Tibial artery (tissue), 4 donors: ENCODE data around the gene ADRA1B.
A peak's percentile ranks its signal among the peaks of the same experiment; 100 is the strongest.

Experiments
- DNase-seq, 2 donors: peaks; one replicate each; pipeline ENCODE4 v3.0.0-alpha.2; 2019
- H3K27ac ChIP-seq, 2 donors: fragments of 200-600 bp; sonication (generic) in 1 of 2; 1 replicate in 1 of 2; 2 replicates in 1 of 2; pipeline ENCODE4 v1.5.1; 2018 to 2019; ENCODE audit warnings: mild to moderate bottlenecking in 1 of 2
- H3K27me3 ChIP-seq, 2 donors: fragments of 200-600 bp; sonication (generic) in 1 of 2; one replicate each; pipeline versions ENCODE4 v1.5.1 to v1.6.0; 2016 to 2019
- H3K36me3 ChIP-seq, 3 donors: fragments of 200-600 bp; sonication (generic) in 2 of 3; one replicate each; pipeline ENCODE4 v1.5.1; 2016 to 2019; ENCODE audit warnings: mild to moderate bottlenecking in 2 of 3
- H3K4me1 ChIP-seq, 4 donors: fragments of 200-600 bp; sonication (generic) in 2 of 4; 1 replicate in 3 of 4; 2 replicates in 1 of 4; pipeline ENCODE4 v1.5.1; 2016 to 2019
- H3K4me3 ChIP-seq, 2 donors: fragments of 200-600 bp; sonication (generic) in 1 of 2; 1 replicate in 1 of 2; 2 replicates in 1 of 2; pipeline ENCODE4 v1.5.1; 2018 to 2019; ENCODE audit warnings: mild to moderate bottlenecking in 2 of 2
- H3K9me3 ChIP-seq, 3 donors: fragments of 200-600 bp; sonication (generic) in 1 of 3; one replicate each; pipeline ENCODE4 v1.5.1; 2016 to 2019
- intact Hi-C: fragments of 100-400 bp; cut with DNase I; formaldehyde crosslinking; loops from one replicate; pipeline ENCODE4 v1.15.0; 2023; ENCODE audit warnings: low total_unique reads
- TF ChIP-seq, protein P1 (sequence below), 2 experiments: fragments of 200-600 bp in 1 of 2; fragments of 450-650 bp in 1 of 2; IDR thresholded peaks; one replicate each; pipeline ENCODE4 v1.5.1; 2017 to 2019; ENCODE audit warnings: antibody characterized with exemption in 2 of 2, mild to moderate bottlenecking in 1 of 2, moderate library complexity in 1 of 2

The ADRA1B gene

DNA sequence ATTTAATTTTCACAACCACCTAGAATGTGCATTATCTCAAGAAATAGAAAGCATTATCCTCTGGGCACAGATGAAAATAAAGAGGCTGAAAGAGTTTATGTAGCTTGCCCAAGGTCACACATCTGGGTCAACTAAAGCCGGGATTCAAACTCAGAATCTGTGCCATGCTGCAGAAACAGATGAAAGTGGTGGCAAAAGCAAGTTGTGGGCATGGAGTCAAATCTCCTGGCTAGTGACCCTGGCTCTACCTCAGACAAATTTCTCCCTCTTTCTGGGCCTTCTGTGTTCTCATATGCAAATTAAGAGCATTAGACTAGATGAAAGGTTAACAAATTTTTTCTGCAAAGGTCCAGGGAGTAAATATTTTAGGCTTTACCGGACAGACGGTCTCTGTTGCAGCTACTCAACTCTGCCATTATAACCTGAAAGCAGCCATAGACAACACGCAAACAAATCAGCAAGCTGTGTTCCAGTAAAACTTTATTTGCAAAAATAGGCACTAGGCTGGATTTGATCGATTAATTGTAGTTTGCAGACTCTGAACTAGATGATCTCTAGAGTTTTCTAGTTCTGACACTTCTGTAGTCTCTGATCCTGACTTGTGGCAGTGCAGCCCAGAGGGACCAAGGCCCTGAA is 6.0 kb upstream of the ADRA1B start:
- no peaks in the 10 kb centered on the region for H3K36me3 ChIP-seq
- no peaks in the 10 kb centered on the region for H3K9me3 ChIP-seq
- no peaks in the 10 kb centered on the region for H3K27me3 ChIP-seq
- intact Hi-C loops: loop anchor here (10.0 kb wide), 1 partner anchor 54 kb away; no protein-coding TSS in a partner anchor
- H3K4me1 ChIP-seq: peaks cover 0 to 94% (median 40%) of the 10 kb centered on the region in 4 donors
- TF ChIP-seq, protein P1, sequence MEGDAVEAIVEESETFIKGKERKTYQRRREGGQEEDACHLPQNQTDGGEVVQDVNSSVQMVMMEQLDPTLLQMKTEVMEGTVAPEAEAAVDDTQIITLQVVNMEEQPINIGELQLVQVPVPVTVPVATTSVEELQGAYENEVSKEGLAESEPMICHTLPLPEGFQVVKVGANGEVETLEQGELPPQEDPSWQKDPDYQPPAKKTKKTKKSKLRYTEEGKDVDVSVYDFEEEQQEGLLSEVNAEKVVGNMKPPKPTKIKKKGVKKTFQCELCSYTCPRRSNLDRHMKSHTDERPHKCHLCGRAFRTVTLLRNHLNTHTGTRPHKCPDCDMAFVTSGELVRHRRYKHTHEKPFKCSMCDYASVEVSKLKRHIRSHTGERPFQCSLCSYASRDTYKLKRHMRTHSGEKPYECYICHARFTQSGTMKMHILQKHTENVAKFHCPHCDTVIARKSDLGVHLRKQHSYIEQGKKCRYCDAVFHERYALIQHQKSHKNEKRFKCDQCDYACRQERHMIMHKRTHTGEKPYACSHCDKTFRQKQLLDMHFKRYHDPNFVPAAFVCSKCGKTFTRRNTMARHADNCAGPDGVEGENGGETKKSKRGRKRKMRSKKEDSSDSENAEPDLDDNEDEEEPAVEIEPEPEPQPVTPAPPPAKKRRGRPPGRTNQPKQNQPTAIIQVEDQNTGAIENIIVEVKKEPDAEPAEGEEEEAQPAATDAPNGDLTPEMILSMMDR (IDR thresholded peaks at IDR 0.05): no peak
- no peak overlapping the region for H3K4me3 ChIP-seq
- no peak for DNase-seq
- peak overlapping the region in 1 of 2 donors; percentile 76 for H3K27ac ChIP-seq

DNA sequence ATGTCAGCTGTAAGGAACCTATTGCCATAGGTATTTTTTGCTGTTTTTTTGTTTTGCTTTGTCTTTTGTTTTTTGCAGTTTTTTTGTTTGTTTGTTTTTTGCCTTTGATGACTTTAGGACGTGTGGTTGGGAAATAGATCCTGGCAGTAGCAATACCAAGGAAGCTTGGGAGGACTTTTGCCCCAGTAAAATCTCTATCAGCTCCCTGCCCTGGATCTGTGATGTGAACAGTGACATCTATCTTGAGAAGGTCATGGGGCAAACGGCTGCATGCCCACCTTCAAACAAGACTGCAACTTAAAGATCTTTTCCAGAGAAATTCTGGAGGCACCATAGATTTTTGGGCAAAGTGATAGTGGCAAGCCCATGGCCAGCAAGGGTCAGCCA is 5.4 kb upstream of the ADRA1B start:
- Histone ChIP-seq H3K27me3 (no peaks in the 10 kb centered on the region), H3K4me1 (peaks cover 0 to 95% (median 42%) of the 10 kb centered on the region in 4 donors), H3K36me3 (no peaks in the 10 kb centered on the region), H3K9me3 (no peaks in the 10 kb centered on the region), H3K4me3 (no peak overlapping the region), H3K27ac (peak overlapping the region; percentile 76 to 91)
- DNase-seq: no peak
- intact Hi-C loops: loop anchor here (10.0 kb wide), 1 partner anchor 54 kb away; no protein-coding TSS in a partner anchor
- TF ChIP-seq, protein P1 (IDR thresholded peaks at IDR 0.05): no peak

DNA sequence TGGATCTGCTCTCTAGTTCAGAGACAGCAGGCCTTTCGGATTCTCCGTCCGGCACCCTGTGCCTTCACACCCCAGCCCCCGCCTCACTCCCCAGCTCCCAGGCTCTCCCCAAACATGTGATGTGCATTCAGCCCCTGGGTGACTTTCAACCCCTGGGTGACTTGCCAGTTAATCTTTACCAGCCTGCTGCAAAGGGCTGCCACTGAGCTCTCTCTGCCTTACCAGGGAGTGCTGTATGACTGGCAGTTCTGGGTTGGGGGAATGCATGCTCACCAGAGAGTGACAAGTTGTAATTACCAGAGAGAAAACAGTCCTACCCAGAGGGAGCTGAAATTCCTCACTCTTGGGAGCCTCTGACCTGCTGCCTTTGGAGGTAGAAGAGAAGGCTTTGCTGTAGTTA is 4.9 kb upstream of the ADRA1B start:
- intact Hi-C loops: loop anchor here (10.0 kb wide), 1 partner anchor 53 kb away; no protein-coding TSS in a partner anchor
- no peak for DNase-seq
- peak overlapping the region; percentile 76 to 91 for H3K27ac ChIP-seq

DNA sequence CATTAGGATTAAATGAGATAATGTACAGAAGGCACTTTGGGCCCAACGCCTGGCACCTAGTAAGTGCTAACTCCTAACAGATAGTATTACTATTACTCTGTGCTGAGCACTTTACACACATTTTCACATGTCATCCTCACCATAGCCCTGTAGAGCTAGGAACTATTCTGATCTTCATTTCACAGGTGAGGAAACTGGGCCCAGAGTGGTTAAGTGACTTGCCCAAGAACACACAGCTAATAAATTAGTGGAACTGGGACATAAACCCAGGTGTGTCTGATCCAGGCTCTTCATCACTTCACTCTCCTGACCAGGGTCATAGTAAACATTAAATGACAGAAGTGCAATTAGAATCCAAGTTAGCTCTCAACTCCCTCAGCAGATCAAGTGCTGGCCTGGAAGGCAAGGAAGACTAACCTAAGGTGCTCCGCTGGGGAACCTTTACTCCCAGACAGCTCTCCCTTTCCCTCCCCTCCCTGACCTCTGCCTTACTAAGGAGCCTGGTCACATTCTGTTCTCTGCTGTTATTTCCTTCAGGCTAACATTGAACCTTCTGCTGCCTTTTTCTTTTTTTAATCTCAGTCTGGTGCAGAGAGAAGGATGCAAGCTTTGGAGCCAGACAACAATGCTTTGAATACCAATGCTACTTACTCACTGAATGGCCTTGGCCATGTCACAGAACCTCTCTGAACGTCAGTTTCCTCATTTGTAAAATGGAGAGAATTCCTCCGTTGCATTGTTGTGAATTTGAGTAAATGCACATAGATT is 4.1 kb upstream of the ADRA1B start:
- intact Hi-C loops: loop anchor here (10.0 kb wide), 1 partner anchor 53 kb away; no protein-coding TSS in a partner anchor
- DNase-seq: peak in 1 of 2 donors; percentile 70
- Histone ChIP-seq H3K27ac (peak overlapping the region; percentile 76 to 91), H3K27me3 (no peaks in the 10 kb centered on the region), H3K36me3 (no peaks in the 10 kb centered on the region), H3K4me1 (peaks cover 0 to 93% (median 46%) of the 10 kb centered on the region in 4 donors), H3K9me3 (no peaks in the 10 kb centered on the region), H3K4me3 (no peak overlapping the region)
- TF ChIP-seq, protein P1 (IDR thresholded peaks at IDR 0.05): no peak

More for the DNA sequence above, 4.9 kb upstream of the ADRA1B start:
- Histone ChIP-seq H3K36me3 (no peaks in the 10 kb centered on the region), H3K27me3 (no peaks in the 10 kb centered on the region), H3K9me3 (no peaks in the 10 kb centered on the region), H3K4me1 (peaks cover 0 to 94% (median 45%) of the 10 kb centered on the region in 4 donors), H3K4me3 (no peak overlapping the region)
- TF ChIP-seq, protein P1 (IDR thresholded peaks at IDR 0.05): no peak

DNA sequence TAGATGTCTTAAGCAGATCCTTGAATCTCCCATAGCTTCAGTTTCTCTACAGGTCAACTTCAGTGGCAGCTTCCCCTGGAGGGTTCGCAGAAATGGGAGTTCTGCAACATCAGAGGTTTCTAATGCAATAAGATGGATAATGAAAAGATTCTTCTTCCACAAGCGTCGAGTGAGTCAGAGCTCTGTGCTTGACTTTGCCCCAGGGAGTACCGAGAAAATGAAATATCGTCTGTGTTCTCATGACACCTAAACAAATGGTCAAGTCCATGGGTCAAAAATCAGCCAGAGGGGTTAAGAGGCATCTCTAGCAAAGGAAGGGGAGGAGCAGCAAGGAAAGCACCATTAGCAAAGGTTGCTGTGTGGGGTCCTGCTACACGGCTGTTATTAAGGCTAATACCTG is 3.2 kb upstream of the ADRA1B start:
- peaks cover 0 to 90% (median 46%) of the 10 kb centered on the region in 4 donors for H3K4me1 ChIP-seq
- DNase-seq: no peak
- no peaks in the 10 kb centered on the region for H3K9me3 ChIP-seq
- no peak overlapping the region for H3K4me3 ChIP-seq
- H3K27me3 ChIP-seq: no peaks in the 10 kb centered on the region
- H3K27ac ChIP-seq: peak overlapping the region; percentile 76 to 91
- H3K36me3 ChIP-seq: no peaks in the 10 kb centered on the region
- TF ChIP-seq, protein P1 (IDR thresholded peaks at IDR 0.05): no peak
- intact Hi-C loops: loop anchor here (10.0 kb wide), 1 partner anchor 52 kb away; no protein-coding TSS in a partner anchor
